ENCODE data around the gene LYZL1. TPM values are rescaled to one million over a fixed set of nuclear protein-coding genes. Genes with fewer than 3 reads are reported as not detected.

LYZL1 gene
- polyA plus RNA-seq, 1 donor from 2014 or later, result not detected

GRCh38 chr10:29241925-29242324, 46.9 kb upstream of the LYZL1 start:
- no peak overlapping the region for H3K9ac ChIP-seq (ENCODE audit: low read length)
- no peaks in the 10 kb centered on the region for H3F3A ChIP-seq (ENCODE audit: insufficient read depth, low read length, poor library complexity, severe bottlenecking)
- no peaks in the 10 kb centered on the region for H3K9me3 ChIP-seq (ENCODE audit: low read length)
- no peak overlapping the region for H3K4me3 ChIP-seq (ENCODE audit: low read length)
- H3K9me2 ChIP-seq (ENCODE audit: insufficient read depth, low read length), result no peaks in the 10 kb centered on the region
- H3K27ac ChIP-seq (ENCODE audit: low read length), result no peak overlapping the region
- H3K36me3 ChIP-seq (ENCODE audit: insufficient read depth, low read length), result no peaks in the 10 kb centered on the region
- no peak overlapping the region for H3K4me2 ChIP-seq (ENCODE audit: low read length)
- no peaks in the 10 kb centered on the region for H3K27me3 ChIP-seq (ENCODE audit: insufficient read depth, low read depth, low read length)
- no peaks in the 10 kb centered on the region for H4K20me1 ChIP-seq (ENCODE audit: insufficient read depth)
- TF ChIP-seq RAD21 (conservative IDR thresholded peaks at IDR 0.05) (no peak), POLR2AphosphoS5 (IDR thresholded peaks at IDR 0.05) (no peak), SMC3 (conservative IDR thresholded peaks at IDR 0.05; ENCODE audit: poor library complexity) (no peak), MXI1 (conservative IDR thresholded peaks at IDR 0.05; ENCODE audit: poor library complexity, severe bottlenecking) (no peak), EZH2 (IDR thresholded peaks at IDR 0.05; ENCODE audit: borderline replicate concordance, insufficient read depth, low read length, poor library complexity, severe bottlenecking) (no peak), REST (IDR thresholded peaks at IDR 0.05; ENCODE audit: borderline replicate concordance) (no peak), TAF1 (IDR thresholded peaks at IDR 0.05; ENCODE audit: low read depth) (no peak), EP300 (conservative IDR thresholded peaks at IDR 0.05; ENCODE audit: poor library complexity, severe bottlenecking) (no peak)
- TF ChIP-seq, protein P1, sequence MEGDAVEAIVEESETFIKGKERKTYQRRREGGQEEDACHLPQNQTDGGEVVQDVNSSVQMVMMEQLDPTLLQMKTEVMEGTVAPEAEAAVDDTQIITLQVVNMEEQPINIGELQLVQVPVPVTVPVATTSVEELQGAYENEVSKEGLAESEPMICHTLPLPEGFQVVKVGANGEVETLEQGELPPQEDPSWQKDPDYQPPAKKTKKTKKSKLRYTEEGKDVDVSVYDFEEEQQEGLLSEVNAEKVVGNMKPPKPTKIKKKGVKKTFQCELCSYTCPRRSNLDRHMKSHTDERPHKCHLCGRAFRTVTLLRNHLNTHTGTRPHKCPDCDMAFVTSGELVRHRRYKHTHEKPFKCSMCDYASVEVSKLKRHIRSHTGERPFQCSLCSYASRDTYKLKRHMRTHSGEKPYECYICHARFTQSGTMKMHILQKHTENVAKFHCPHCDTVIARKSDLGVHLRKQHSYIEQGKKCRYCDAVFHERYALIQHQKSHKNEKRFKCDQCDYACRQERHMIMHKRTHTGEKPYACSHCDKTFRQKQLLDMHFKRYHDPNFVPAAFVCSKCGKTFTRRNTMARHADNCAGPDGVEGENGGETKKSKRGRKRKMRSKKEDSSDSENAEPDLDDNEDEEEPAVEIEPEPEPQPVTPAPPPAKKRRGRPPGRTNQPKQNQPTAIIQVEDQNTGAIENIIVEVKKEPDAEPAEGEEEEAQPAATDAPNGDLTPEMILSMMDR (IDR thresholded peaks at IDR 0.05; ENCODE audit: poor library complexity, severe bottlenecking), result no peak
- H3K79me2 ChIP-seq (replicated peaks; ENCODE audit: insufficient read depth, low read length), result no peaks in the 10 kb centered on the region
- no peak overlapping the region for H2AFZ ChIP-seq (ENCODE audit: low read depth, low read length)

- Histone ChIP-seq H3K4me3 (ENCODE audit: low read length) (no peak overlapping the region), H3K9ac (ENCODE audit: low read length) (no peak overlapping the region), H3K79me2 (replicated peaks; ENCODE audit: insufficient read depth, low read length) (no peaks in the 10 kb centered on the region), H3K27me3 (ENCODE audit: insufficient read depth, low read depth, low read length) (no peaks in the 10 kb centered on the region), H3K9me2 (ENCODE audit: insufficient read depth, low read length) (no peaks in the 10 kb centered on the region), H3K4me2 (ENCODE audit: low read length) (no peak overlapping the region), H4K20me1 (ENCODE audit: insufficient read depth) (no peaks in the 10 kb centered on the region), H3K9me3 (ENCODE audit: low read length) (no peaks in the 10 kb centered on the region), H3K36me3 (ENCODE audit: insufficient read depth, low read length) (no peaks in the 10 kb centered on the region), H2AFZ (ENCODE audit: low read depth, low read length) (no peak overlapping the region), H3F3A (ENCODE audit: insufficient read depth, low read length, poor library complexity, severe bottlenecking) (no peaks in the 10 kb centered on the region), H3K27ac (ENCODE audit: low read length) (no peak overlapping the region)
- TF ChIP-seq POLR2AphosphoS5 (IDR thresholded peaks at IDR 0.05), result no peak
- TF ChIP-seq EZH2 (IDR thresholded peaks at IDR 0.05; ENCODE audit: borderline replicate concordance, insufficient read depth, low read length, poor library complexity, severe bottlenecking), result no peak
- no peak for TF ChIP-seq TAF1 (IDR thresholded peaks at IDR 0.05; ENCODE audit: low read depth)
These were observed 45.8 kb upstream of the LYZL1 start for GRCh38 chr10:29243066-29243465.

DNA sequence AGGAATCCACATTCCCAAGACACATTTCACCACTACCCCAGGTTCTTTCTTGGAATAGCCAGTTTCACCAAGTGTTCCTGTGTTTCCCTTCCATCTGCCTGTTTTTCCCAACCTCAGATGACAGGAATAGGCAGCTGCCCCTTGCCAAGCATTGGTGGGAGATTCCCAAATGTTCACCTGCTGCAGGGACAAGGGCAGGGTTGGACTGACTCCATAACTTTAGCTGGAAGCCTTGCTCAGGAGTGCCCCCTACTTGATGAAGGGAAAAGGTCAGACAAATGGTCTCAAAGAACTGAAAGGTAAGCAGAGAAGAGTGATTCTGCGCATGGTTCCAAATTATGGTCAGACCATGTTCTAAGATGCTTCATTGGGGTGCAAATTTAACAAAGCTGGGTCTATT, 45.1 kb upstream of the LYZL1 start:
- H2AFZ ChIP-seq (ENCODE audit: low read depth, low read length), result no peak overlapping the region

More for the DNA sequence above, 45.1 kb upstream of the LYZL1 start:
- no peak overlapping the region for H3K9ac ChIP-seq (ENCODE audit: low read length)
- no peaks in the 10 kb centered on the region for H3K9me2 ChIP-seq (ENCODE audit: insufficient read depth, low read length)
- no peaks in the 10 kb centered on the region for H3F3A ChIP-seq (ENCODE audit: insufficient read depth, low read length, poor library complexity, severe bottlenecking)
- no peaks in the 10 kb centered on the region for H3K9me3 ChIP-seq (ENCODE audit: low read length)
- H3K27me3 ChIP-seq (ENCODE audit: insufficient read depth, low read depth, low read length), result no peaks in the 10 kb centered on the region
- no peaks in the 10 kb centered on the region for H3K36me3 ChIP-seq (ENCODE audit: insufficient read depth, low read length)
- H4K20me1 ChIP-seq (ENCODE audit: insufficient read depth), result no peaks in the 10 kb centered on the region
- no peak overlapping the region for H3K4me3 ChIP-seq (ENCODE audit: low read length)
- no peak overlapping the region for H3K4me2 ChIP-seq (ENCODE audit: low read length)
- TF ChIP-seq EP300 (conservative IDR thresholded peaks at IDR 0.05; ENCODE audit: poor library complexity, severe bottlenecking) (no peak), SMC3 (conservative IDR thresholded peaks at IDR 0.05; ENCODE audit: poor library complexity) (no peak), EZH2 (IDR thresholded peaks at IDR 0.05; ENCODE audit: borderline replicate concordance, insufficient read depth, low read length, poor library complexity, severe bottlenecking) (no peak), MXI1 (conservative IDR thresholded peaks at IDR 0.05; ENCODE audit: poor library complexity, severe bottlenecking) (no peak), TAF1 (IDR thresholded peaks at IDR 0.05; ENCODE audit: low read depth) (no peak), REST (IDR thresholded peaks at IDR 0.05; ENCODE audit: borderline replicate concordance) (no peak), RAD21 (conservative IDR thresholded peaks at IDR 0.05) (no peak), POLR2AphosphoS5 (IDR thresholded peaks at IDR 0.05) (no peak)
- TF ChIP-seq, protein P1 (IDR thresholded peaks at IDR 0.05; ENCODE audit: poor library complexity, severe bottlenecking), result no peak
- H3K79me2 ChIP-seq (replicated peaks; ENCODE audit: insufficient read depth, low read length), result no peaks in the 10 kb centered on the region
- no peak overlapping the region for H3K27ac ChIP-seq (ENCODE audit: low read length)
